Gastroesophageal sphincter (tissue), 3 donors: ENCODE results near the gene HSD11B1.

Experiments
- POLR2AphosphoS5 ChIP-seq: sonication (generic); formaldehyde crosslinking; IDR thresholded peaks from one replicate; pipeline ENCODE4 v1.6.1; 2017; ENCODE audit warnings: antibody characterized with exemption
- TF ChIP-seq, protein P1 (sequence below), 4 experiments: fragments of 200-600 bp in 2 of 4; fragments of 450-650 bp in 2 of 4; sonication (generic) in 1 of 4; IDR thresholded peaks; one replicate each; pipeline ENCODE4 v1.5.1; 2017 to 2019; ENCODE audit warnings: antibody characterized with exemption in 4 of 4, mild to moderate bottlenecking in 2 of 4, moderate library complexity in 2 of 4

DNA sequence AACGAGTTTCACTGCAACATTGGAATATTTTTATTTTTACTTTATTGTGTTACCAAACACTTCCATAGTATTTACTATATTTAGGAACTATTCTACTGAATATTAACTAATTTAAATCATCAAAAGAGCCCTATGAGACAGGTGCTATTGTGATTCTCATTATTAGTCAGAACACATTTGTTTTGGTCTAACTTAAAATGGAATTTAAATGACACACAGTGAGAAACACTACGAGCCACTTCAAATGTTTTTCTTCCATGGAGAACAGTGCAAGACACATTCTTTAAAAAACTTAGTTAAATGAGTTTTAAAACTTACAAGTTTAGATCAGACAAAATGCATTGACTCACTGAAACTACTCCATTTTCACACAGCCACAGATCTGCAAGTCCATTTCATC is 44.6 kb downstream of the HSD11B1 start:
- TF ChIP-seq, protein P1, sequence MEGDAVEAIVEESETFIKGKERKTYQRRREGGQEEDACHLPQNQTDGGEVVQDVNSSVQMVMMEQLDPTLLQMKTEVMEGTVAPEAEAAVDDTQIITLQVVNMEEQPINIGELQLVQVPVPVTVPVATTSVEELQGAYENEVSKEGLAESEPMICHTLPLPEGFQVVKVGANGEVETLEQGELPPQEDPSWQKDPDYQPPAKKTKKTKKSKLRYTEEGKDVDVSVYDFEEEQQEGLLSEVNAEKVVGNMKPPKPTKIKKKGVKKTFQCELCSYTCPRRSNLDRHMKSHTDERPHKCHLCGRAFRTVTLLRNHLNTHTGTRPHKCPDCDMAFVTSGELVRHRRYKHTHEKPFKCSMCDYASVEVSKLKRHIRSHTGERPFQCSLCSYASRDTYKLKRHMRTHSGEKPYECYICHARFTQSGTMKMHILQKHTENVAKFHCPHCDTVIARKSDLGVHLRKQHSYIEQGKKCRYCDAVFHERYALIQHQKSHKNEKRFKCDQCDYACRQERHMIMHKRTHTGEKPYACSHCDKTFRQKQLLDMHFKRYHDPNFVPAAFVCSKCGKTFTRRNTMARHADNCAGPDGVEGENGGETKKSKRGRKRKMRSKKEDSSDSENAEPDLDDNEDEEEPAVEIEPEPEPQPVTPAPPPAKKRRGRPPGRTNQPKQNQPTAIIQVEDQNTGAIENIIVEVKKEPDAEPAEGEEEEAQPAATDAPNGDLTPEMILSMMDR (IDR thresholded peaks at IDR 0.05) = no peak
- TF ChIP-seq POLR2AphosphoS5 = no peak
